ENCODE results near the gene SETD2.
"Not testable (repeated sequence)": the region's sequence is repeated elsewhere in the genome, so short reads cannot be mapped to it uniquely, and the experiment has no call there.

DNA sequence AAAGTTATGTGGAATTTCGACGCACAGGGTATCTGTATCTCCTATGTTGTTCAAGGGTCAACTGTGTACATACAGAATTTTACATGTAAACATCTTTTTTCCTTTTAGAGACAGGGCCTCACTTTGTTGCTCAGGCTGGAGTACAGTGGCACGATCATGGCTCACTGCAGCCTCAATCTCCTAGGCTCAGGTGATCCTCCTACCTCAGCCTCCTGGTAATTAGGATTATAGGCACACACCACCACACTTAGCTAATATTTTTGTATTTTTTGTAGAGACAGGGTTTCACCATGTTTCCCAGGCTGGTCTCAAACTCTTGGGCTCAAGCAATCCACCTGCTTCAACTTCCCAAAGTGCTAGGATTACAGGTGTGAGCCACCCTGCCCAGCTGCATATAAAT lies 97.7 kb downstream of the SETD2 start:
- not testable (repeated sequence) for TF ChIP-seq POLR2A (IDR thresholded peaks at IDR 0.05; ENCODE audit: low read length); GATA1 (IDR thresholded peaks at IDR 0.05; ENCODE audit: low read depth, low read length)
